HepG2 (cell line): Measurements from ENCODE around the gene IQCE. TPM values are rescaled to one million over a fixed set of nuclear protein-coding genes. Genes with fewer than 3 reads are reported as not detected.
A peak's percentile ranks its signal among the peaks of the same experiment; 100 is the strongest.

Source experiments
- E2F5 ChIP-seq: sonication (generic); formaldehyde crosslinking; conservative IDR thresholded peaks from 2 replicates; pipeline ENCODE4 v1.4.0; 2020; ENCODE audit warnings: missing genetic modification reagents
- FOXA3 ChIP-seq: IDR thresholded peaks from 2 replicates; pipeline ENCODE4 v1.6.1; 2016; ENCODE audit warnings: missing genetic modification reagents, missing compliant biosample characterization
- GRHL1 ChIP-seq: sonication (generic); formaldehyde crosslinking; conservative IDR thresholded peaks from 2 replicates; pipeline ENCODE4 v1.8.0; 2022; ENCODE audit warnings: missing genetic modification reagents
- KLF6 ChIP-seq: IDR thresholded peaks from 2 replicates; pipeline ENCODE4 v1.8.0; 2016; ENCODE audit warnings: missing biosample characterization, missing genetic modification reagents
- MNT ChIP-seq: fragments of 450-650 bp; IDR thresholded peaks from 2 replicates; pipeline ENCODE4 v1.6.1; 2016
- MTF2 ChIP-seq: sonication (generic); formaldehyde crosslinking; IDR thresholded peaks from 2 replicates; pipeline ENCODE4 v1.5.0; 2020; ENCODE audit warnings: missing genetic modification reagents, borderline replicate concordance
- NCOA2 ChIP-seq: sonication (generic); formaldehyde crosslinking; IDR thresholded peaks from 2 replicates; pipeline ENCODE4 v1.8.0; 2022; ENCODE audit warnings: inconsistent platforms
- NFRKB ChIP-seq: fragments of 450-650 bp; IDR thresholded peaks from 2 replicates; pipeline ENCODE4 v1.6.1; 2017
- PLRG1 ChIP-seq: fragments of 450-650 bp; conservative IDR thresholded peaks from 2 replicates; pipeline ENCODE4 v1.6.1; 2016
- SIN3B ChIP-seq: fragments of 150-350 bp; IDR thresholded peaks from 2 replicates; pipeline ENCODE4 v1.6.1; 2014; ENCODE audit warnings: low read length
- ZMAT3 ChIP-seq: sonication (generic); formaldehyde crosslinking; conservative IDR thresholded peaks from 2 replicates; pipeline ENCODE4 v1.7.0; 2021; ENCODE audit warnings: missing genetic modification reagents
- ZNF234 ChIP-seq: sonication (generic); formaldehyde crosslinking; conservative IDR thresholded peaks from 2 replicates; pipeline ENCODE4 v1.5.1; 2020; ENCODE audit warnings: mild to moderate bottlenecking, missing genetic modification reagents
- ZNF275 ChIP-seq: sonication (generic); formaldehyde crosslinking; IDR thresholded peaks from 2 replicates; pipeline ENCODE4 v1.8.0; 2022; ENCODE audit warnings: missing genetic modification reagents, mild to moderate bottlenecking, inconsistent platforms, borderline replicate concordance
- ZNF546 ChIP-seq: sonication (generic); formaldehyde crosslinking; conservative IDR thresholded peaks from 2 replicates; pipeline ENCODE4 v1.8.1; 2023; ENCODE audit warnings: mild to moderate bottlenecking, missing genetic modification reagents
- ZNF549 ChIP-seq: sonication (generic); formaldehyde crosslinking; IDR thresholded peaks from 2 replicates; pipeline ENCODE4 v1.5.0; 2020; ENCODE audit warnings: missing genetic modification reagents
- ZNF766 ChIP-seq: sonication (generic); formaldehyde crosslinking; IDR thresholded peaks from 2 replicates; pipeline ENCODE4 v1.5.0; 2020; ENCODE audit warnings: missing genetic modification reagents, borderline replicate concordance
- polyA plus RNA-seq, 8 experiments: library from polyadenylated mRNA; depleted of rRNA in 3 of 8; stranded (reverse) in 7 of 8; unstranded in 1 of 8; fragments of >200 nt; fragmentation: Illumina TruSeq in 4 of 8; extraction: Trizol in 4 of 8; gene quantifications; 2 replicates each; pipeline versions ENCODE4 v1.2.1 to v1.2.3, GENCODE V29; 2011 to 2016; ENCODE audit warnings: low read depth in 4 of 8, missing spikeins in 1 of 8, mixed read lengths in 1 of 8; ENCODE audit not compliant: insufficient read depth in 1 of 8
- total RNA-seq, 5 experiments: library from RNA; depleted of rRNA; stranded (reverse); fragments of >200 nt; fragmentation: Illumina TruSeq; extraction: Trizol; gene quantifications; 2 replicates each; pipeline ENCODE4 v1.2.3, GENCODE V29; 2016; ENCODE audit warnings: low read depth in 1 of 5
- TF ChIP-seq, protein P1 (sequence below): sonication (generic); formaldehyde crosslinking; IDR thresholded peaks from 2 replicates; pipeline ENCODE4 v1.5.0; 2020; ENCODE audit warnings: mild to moderate bottlenecking, missing genetic modification reagents, borderline replicate concordance
- TF ChIP-seq, protein P2 (sequence below), 2 experiments: sonication (generic) in 1 of 2; formaldehyde crosslinking in 1 of 2; IDR thresholded peaks; 2 replicates each; pipeline versions ENCODE4 v1.4.0 to v1.6.1; 2018 to 2020; ENCODE audit warnings: missing genetic modification reagents in 2 of 2, borderline replicate concordance in 1 of 2, low read depth in 1 of 2, mild to moderate bottlenecking in 1 of 2, missing biosample characterization in 1 of 2

Gene IQCE
- total and polyA plus RNA-seq, 2 of the 13 experiments (the other 11 are each of a cell fraction or from before 2014, with no cell fraction given) = 1.5 to 2.5 TPM

DNA sequence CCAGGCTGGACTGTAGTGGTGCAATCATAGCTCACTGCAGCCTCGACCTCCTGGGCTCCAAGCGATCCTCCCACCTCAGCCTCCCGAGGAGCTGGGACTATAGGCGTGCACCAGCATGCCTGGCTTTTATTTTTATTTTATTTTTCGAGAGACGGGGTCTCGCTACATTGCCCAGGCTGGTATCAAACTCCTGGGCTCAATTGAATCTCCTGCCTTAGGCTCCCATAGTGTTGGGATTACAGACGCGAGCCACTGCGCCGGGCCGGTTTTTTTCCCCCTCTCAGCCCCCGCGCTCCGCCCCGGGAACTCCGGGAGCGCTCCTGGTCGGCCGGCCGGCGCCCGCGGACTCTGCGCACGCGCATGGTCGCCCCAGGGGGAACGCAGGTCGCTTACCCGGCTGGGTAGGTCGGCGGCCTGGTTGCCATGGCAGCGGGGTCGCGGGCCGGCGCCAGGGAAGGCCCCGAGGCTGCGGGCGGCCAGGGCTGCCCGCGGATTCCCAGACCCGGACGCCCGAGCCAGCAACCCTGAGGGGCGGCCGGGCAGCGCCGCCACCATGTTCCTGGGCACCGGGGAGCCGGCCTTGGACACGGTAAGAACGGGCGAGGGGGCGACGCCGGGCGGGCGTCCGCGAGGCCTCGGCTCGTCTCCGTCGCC, at the start of gene IQCE (continued):
- TF ChIP-seq, protein P1, sequence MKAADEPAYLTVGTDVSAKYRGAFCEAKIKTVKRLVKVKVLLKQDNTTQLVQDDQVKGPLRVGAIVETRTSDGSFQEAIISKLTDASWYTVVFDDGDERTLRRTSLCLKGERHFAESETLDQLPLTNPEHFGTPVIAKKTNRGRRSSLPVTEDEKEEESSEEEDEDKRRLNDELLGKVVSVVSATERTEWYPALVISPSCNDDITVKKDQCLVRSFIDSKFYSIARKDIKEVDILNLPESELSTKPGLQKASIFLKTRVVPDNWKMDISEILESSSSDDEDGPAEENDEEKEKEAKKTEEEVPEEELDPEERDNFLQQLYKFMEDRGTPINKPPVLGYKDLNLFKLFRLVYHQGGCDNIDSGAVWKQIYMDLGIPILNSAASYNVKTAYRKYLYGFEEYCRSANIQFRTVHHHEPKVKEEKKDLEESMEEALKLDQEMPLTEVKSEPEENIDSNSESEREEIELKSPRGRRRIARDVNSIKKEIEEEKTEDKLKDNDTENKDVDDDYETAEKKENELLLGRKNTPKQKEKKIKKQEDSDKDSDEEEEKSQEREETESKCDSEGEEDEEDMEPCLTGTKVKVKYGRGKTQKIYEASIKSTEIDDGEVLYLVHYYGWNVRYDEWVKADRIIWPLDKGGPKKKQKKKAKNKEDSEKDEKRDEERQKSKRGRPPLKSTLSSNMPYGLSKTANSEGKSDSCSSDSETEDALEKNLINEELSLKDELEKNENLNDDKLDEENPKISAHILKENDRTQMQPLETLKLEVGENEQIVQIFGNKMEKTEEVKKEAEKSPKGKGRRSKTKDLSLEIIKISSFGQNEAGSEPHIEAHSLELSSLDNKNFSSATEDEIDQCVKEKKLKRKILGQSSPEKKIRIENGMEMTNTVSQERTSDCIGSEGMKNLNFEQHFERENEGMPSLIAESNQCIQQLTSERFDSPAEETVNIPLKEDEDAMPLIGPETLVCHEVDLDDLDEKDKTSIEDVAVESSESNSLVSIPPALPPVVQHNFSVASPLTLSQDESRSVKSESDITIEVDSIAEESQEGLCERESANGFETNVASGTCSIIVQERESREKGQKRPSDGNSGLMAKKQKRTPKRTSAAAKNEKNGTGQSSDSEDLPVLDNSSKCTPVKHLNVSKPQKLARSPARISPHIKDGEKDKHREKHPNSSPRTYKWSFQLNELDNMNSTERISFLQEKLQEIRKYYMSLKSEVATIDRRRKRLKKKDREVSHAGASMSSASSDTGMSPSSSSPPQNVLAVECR (CRISPR knock-in tag) = peak; percentile 95
- TF ChIP-seq ZNF234 (CRISPR knock-in tag) (no peak), NFRKB (no peak), KLF6 (CRISPR knock-in tag) (0 out of 2 replicates have a peak, but pooled peaks have one; percentile 24), ZNF275 (CRISPR knock-in tag) (no peak), MTF2 (CRISPR knock-in tag) (no peak; the same call in 1 of the 2 replicates), ZNF546 (CRISPR knock-in tag) (no peak), E2F5 (CRISPR knock-in tag) (no peak), ZNF549 (CRISPR knock-in tag) (no peak), ZNF766 (CRISPR knock-in tag) (0 out of 2 replicates have a peak, but pooled peaks have one; percentile 25), GRHL1 (CRISPR knock-in tag) (no peak), ZMAT3 (CRISPR knock-in tag) (peak; percentile 78; the same call in 1 of the 2 replicates), MNT (no peak), NCOA2 (CRISPR knock-in tag) (no peak), FOXA3 (CRISPR knock-in tag) (no peak; the same call in 1 of the 2 replicates), PLRG1 (no peak), SIN3B (no peak)
- TF ChIP-seq, protein P2, sequence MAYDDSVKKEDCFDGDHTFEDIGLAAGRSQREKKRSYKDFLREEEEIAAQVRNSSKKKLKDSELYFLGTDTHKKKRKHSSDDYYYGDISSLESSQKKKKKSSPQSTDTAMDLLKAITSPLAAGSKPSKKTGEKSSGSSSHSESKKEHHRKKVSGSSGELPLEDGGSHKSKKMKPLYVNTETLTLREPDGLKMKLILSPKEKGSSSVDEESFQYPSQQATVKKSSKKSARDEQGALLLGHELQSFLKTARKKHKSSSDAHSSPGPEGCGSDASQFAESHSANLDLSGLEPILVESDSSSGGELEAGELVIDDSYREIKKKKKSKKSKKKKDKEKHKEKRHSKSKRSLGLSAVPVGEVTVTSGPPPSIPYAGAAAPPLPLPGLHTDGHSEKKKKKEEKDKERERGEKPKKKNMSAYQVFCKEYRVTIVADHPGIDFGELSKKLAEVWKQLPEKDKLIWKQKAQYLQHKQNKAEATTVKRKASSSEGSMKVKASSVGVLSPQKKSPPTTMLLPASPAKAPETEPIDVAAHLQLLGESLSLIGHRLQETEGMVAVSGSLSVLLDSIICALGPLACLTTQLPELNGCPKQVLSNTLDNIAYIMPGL (CRISPR knock-in tag; IDR thresholded peaks at IDR 0.05; ENCODE audit: borderline replicate concordance in 1 of 2, low read depth in 1 of 2) = peak in 1 of 2 experiments; percentile 52; a peak in 1 of 4 replicates
